OCI-LY1 (cell line): ENCODE measurements around the gene ALDOA.
A peak's percentile ranks its signal among the peaks of the same experiment; 100 is the strongest.
"Not testable (repeated sequence)": the region's sequence is repeated elsewhere in the genome, so short reads cannot be mapped to it uniquely, and the experiment has no call there.

ENCODE experiments used
- H2AFZ ChIP-seq: fragments of 200-600 bp; sonication (generic), shearing (Covaris generic); 2 replicates; pipeline ENCODE4 v1.6.0; 2014; ENCODE audit warnings: antibody characterized with exemption, mild to moderate bottlenecking, low read length
- H3F3A ChIP-seq: fragments of 200-600 bp; sonication (generic), shearing (Covaris generic); 2 replicates; pipeline ENCODE4 v1.6.0; 2014; ENCODE audit warnings: mild to moderate bottlenecking, antibody characterized with exemption, low read length, moderate library complexity; ENCODE audit not compliant: insufficient read depth
- H3K27ac ChIP-seq: fragments of 200-600 bp; sonication (generic); 2 replicates; pipeline ENCODE4 v1.5.1; 2014; ENCODE audit warnings: low read length, mixed run types, mild to moderate bottlenecking, low read depth; ENCODE audit not compliant: poor library complexity, severe bottlenecking
- H3K27me3 ChIP-seq: fragments of 200-600 bp; sonication (generic); 2 replicates; pipeline ENCODE4 v1.6.0; 2014; ENCODE audit warnings: antibody characterized with exemption, mild to moderate bottlenecking, low read length, moderate library complexity; ENCODE audit not compliant: insufficient read depth
- H3K36me3 ChIP-seq: fragments of 200-600 bp; sonication (generic); 2 replicates; pipeline ENCODE4 v1.6.1; 2014; ENCODE audit warnings: mild to moderate bottlenecking, antibody characterized with exemption, low read length, moderate library complexity, mixed read lengths; ENCODE audit not compliant: insufficient read depth
- H3K4me1 ChIP-seq: fragments of 200-600 bp; sonication (generic); 2 replicates; pipeline ENCODE4 v1.5.1; 2014; ENCODE audit warnings: mild to moderate bottlenecking, low read length, moderate library complexity; ENCODE audit not compliant: insufficient read depth, severe bottlenecking
- H3K4me2 ChIP-seq: fragments of 200-600 bp; sonication (generic), shearing (Covaris generic); 2 replicates; pipeline ENCODE4 v1.6.1; 2014; ENCODE audit warnings: low read length
- H3K4me3 ChIP-seq: fragments of 200-600 bp; sonication (generic); 2 replicates; pipeline ENCODE4 v1.5.1; 2014; ENCODE audit warnings: low read length, low read depth, mild to moderate bottlenecking, mixed read lengths; ENCODE audit not compliant: poor library complexity, severe bottlenecking
- H3K79me2 ChIP-seq: fragments of 200-600 bp; shearing (Covaris generic); 2 replicates; pipeline ENCODE4 v1.6.1; 2016; ENCODE audit warnings: mixed run types, low read length, mixed read lengths; ENCODE audit not compliant: insufficient read depth
- H3K9ac ChIP-seq: fragments of 200-600 bp; sonication (generic), shearing (Covaris generic); 2 replicates; pipeline ENCODE4 v1.6.1; 2014; ENCODE audit warnings: mild to moderate bottlenecking, low read length, mixed read lengths
- H3K9me2 ChIP-seq: fragments of 200-600 bp; sonication (generic), shearing (Covaris generic); 2 replicates; pipeline ENCODE4 v1.6.1; 2014; ENCODE audit warnings: low read depth, mild to moderate bottlenecking, low read length, mixed read lengths
- H3K9me3 ChIP-seq: fragments of 200-600 bp; shearing (Covaris generic); 2 replicates; pipeline ENCODE4 v1.6.1; 2014; ENCODE audit warnings: low read length, mixed read lengths
- H4K20me1 ChIP-seq: fragments of 200-600 bp; sonication (generic), shearing (Covaris generic); 2 replicates; pipeline ENCODE4 v1.6.0; 2016; ENCODE audit warnings: mild to moderate bottlenecking, low read length; ENCODE audit not compliant: insufficient read depth
- EZH2 ChIP-seq: fragments of 200-600 bp; sonication (generic), shearing (Covaris generic); IDR thresholded peaks from 2 replicates; pipeline ENCODE4 v1.8.0; 2017; ENCODE audit warnings: borderline replicate concordance, mixed run types, mild to moderate bottlenecking, antibody characterized with exemption, low read length, moderate library complexity, mixed read lengths
- TF ChIP-seq, protein P1 (sequence below): fragments of 200-600 bp; sonication (generic), shearing (Covaris generic); IDR thresholded peaks from 2 replicates; pipeline ENCODE4 v1.5.1; 2017; ENCODE audit warnings: mild to moderate bottlenecking, antibody characterized with exemption, low read length, moderate library complexity, mixed read lengths

Gene ALDOA

DNA sequence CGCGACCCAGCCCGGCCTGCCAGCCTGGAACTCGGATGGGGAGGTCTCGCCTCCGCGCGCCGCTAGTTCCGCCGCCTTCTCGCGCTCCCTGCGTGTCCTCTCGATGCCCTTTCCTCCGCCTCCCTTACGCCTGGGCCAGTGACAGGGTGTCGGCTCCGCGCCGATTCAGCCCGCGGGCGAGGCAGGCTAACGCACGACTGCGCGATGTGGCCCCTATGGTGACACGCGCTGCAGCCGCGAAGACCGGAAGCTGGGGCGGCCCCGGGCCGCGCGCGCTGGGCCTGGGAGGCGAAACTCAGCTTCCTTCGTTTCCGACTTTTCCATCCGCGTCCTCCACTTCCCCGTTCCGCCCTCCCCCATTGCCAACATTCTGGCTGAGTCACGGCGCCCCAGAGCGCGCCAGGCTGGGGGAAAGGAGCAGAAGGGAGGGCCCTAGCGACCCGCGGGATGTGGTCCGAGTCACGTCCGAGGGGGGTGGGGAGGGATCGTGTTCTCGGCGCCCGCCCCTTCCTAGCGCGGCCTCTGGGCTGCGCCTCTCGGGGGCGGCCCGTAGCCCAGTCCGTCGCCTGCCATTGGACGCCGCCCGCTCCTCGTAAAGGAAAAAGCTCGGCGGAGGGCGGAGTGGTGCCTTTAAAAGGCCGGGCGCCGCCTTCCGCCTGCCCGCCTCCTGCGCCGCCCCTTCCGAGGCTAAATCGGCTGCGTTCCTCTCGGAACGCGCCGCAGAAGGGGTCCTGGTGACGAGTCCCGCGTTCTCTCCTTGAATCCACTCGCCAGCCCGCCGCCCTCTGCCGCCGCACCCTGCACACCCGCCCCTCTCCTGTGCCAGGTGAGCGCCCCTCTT lies at the start of gene ALDOA:
Gene ALDOA, plus strand, starts transcription at position 659 of the 841 bp plus-strand sequence. CDS start 1,138 bp downstream, outside the sequence.
- H3F3A ChIP-seq = no peaks in the 10 kb centered on the region
- no peak for TF ChIP-seq EZH2
- TF ChIP-seq, protein P1, sequence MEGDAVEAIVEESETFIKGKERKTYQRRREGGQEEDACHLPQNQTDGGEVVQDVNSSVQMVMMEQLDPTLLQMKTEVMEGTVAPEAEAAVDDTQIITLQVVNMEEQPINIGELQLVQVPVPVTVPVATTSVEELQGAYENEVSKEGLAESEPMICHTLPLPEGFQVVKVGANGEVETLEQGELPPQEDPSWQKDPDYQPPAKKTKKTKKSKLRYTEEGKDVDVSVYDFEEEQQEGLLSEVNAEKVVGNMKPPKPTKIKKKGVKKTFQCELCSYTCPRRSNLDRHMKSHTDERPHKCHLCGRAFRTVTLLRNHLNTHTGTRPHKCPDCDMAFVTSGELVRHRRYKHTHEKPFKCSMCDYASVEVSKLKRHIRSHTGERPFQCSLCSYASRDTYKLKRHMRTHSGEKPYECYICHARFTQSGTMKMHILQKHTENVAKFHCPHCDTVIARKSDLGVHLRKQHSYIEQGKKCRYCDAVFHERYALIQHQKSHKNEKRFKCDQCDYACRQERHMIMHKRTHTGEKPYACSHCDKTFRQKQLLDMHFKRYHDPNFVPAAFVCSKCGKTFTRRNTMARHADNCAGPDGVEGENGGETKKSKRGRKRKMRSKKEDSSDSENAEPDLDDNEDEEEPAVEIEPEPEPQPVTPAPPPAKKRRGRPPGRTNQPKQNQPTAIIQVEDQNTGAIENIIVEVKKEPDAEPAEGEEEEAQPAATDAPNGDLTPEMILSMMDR = no peak
- H3K27me3 ChIP-seq = no peaks in the 10 kb centered on the region
- H3K9me2 ChIP-seq = no peaks in the 10 kb centered on the region
- no peaks in the 10 kb centered on the region for H3K9me3 ChIP-seq
- H3K79me2 ChIP-seq = peaks cover 13% of the 10 kb centered on the region
- peaks cover 53% of the 10 kb centered on the region for H3K4me1 ChIP-seq
- H2AFZ ChIP-seq = no peak within 1 kb of the TSS
- peak within 1 kb of the TSS; percentile 88 for H3K4me2 ChIP-seq
- peaks cover 46% of the 10 kb centered on the region for H3K36me3 ChIP-seq
- H4K20me1 ChIP-seq = no peaks in the 10 kb centered on the region
- peak within 1 kb of the TSS; percentile 90 for H3K27ac ChIP-seq
- peak within 1 kb of the TSS; percentile 94 for H3K9ac ChIP-seq
- peak within 1 kb of the TSS; percentile 78 for H3K4me3 ChIP-seq

DNA sequence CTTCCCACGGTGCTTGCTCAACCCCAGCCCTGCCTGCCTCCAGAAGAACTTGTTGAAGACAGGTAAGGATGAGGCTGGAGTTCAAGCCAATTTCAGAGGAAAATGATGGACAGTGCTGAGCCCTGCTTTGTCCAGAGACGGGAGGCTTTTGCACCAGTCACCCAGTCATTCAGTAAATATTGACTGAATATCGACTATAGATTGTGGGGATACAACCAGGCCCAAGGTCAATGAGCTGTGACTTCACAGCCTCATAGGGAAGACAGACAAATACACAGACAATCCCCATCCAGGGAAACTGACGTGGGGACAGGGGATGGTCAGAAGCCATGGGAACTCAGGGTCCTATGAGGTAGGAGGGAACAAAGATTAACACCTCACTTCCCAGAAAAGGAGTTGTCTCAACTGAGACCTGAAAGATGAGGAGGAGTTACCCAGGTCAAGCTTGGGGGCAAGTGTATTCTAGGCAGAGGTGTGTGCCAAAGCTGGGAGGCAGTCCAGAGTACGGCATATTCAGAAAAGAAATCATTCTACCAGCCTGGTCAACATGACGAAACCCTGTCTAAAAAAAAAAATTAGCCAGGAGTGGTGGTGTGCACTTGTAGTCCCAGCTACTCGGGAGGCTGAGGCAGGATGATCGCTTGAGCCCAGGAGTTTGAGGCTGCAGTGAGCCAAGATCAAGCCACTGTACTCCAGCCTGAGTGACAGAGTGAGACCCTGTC lies 48.8 kb upstream of the ALDOA start:
- Histone ChIP-seq H3F3A (no peaks in the 10 kb centered on the region), H3K36me3 (no peaks in the 10 kb centered on the region), H3K9me3 (no peaks in the 10 kb centered on the region), H3K27me3 (no peaks in the 10 kb centered on the region), H3K9me2 (no peaks in the 10 kb centered on the region), H3K4me2 (no peak overlapping the region), H3K4me1 (peaks cover 5% of the 10 kb centered on the region), H3K4me3 (no peak overlapping the region), H2AFZ (no peak overlapping the region), H3K9ac (no peak overlapping the region), H3K79me2 (no peaks in the 10 kb centered on the region), H4K20me1 (no peaks in the 10 kb centered on the region), H3K27ac (no peak overlapping the region)
- TF ChIP-seq, protein P1 = no peak
- no peak for TF ChIP-seq EZH2

- no peak overlapping the region for H3K9ac ChIP-seq
- peaks cover 5% of the 10 kb centered on the region for H3K4me1 ChIP-seq
- H3K9me2 ChIP-seq = no peaks in the 10 kb centered on the region
- H3K4me2 ChIP-seq = no peak overlapping the region
- H3K27me3 ChIP-seq = no peaks in the 10 kb centered on the region
- no peak overlapping the region for H3K27ac ChIP-seq
- H4K20me1 ChIP-seq = no peaks in the 10 kb centered on the region
- no peak for TF ChIP-seq EZH2
- TF ChIP-seq, protein P1 = no peak
- H3F3A ChIP-seq = no peaks in the 10 kb centered on the region
- H2AFZ ChIP-seq = no peak overlapping the region
- no peak overlapping the region for H3K4me3 ChIP-seq
- no peaks in the 10 kb centered on the region for H3K79me2 ChIP-seq
- no peaks in the 10 kb centered on the region for H3K9me3 ChIP-seq
- H3K36me3 ChIP-seq = no peaks in the 10 kb centered on the region
Measured at GRCh38 chr16:30017277-30017656, 48.3 kb upstream of the ALDOA start.

DNA sequence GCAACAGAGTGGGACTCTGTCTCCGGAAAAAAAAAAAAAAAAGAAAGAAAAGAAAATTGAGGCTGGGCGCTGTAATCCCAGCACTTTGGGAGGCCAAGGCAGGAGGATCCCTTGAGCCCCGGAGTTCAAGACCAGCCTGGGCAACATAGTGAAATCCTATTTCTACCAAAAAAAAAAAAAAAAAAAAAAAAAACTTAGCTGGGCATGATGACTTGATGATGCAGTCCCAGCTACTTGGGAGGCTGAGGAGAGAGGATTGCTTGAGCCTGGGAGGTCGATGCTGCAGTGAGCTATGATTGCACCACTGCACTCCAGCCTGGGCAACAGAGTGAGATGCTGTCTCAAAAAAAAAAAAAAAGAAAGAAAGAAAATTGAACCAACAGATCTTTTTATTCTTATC lies 47.6 kb upstream of the ALDOA start:
- not testable (repeated sequence) for H3K9me3 ChIP-seq, H3K9ac ChIP-seq, H3K9me2 ChIP-seq, H4K20me1 ChIP-seq, H3K4me2 ChIP-seq, H3K4me3 ChIP-seq, H3K36me3 ChIP-seq, H2AFZ ChIP-seq, H3K79me2 ChIP-seq, H3K27ac ChIP-seq, H3K4me1 ChIP-seq, H3K27me3 ChIP-seq, H3F3A ChIP-seq
